GM19395 (cell line): ENCODE results near the gene IL31.
"Not testable (repeated sequence)": the region's sequence is repeated elsewhere in the genome, so short reads cannot be mapped to it uniquely, and the experiment has no call there.

Source experiments
- ATAC-seq: cut with Tn5 transposase; IDR thresholded peaks from one replicate; pipeline ENCODE4 v1.9.1; 2021; ENCODE audit warnings: mild to moderate bottlenecking, moderate library complexity; ENCODE audit not compliant: unreplicated experiment

Gene IL31

DNA sequence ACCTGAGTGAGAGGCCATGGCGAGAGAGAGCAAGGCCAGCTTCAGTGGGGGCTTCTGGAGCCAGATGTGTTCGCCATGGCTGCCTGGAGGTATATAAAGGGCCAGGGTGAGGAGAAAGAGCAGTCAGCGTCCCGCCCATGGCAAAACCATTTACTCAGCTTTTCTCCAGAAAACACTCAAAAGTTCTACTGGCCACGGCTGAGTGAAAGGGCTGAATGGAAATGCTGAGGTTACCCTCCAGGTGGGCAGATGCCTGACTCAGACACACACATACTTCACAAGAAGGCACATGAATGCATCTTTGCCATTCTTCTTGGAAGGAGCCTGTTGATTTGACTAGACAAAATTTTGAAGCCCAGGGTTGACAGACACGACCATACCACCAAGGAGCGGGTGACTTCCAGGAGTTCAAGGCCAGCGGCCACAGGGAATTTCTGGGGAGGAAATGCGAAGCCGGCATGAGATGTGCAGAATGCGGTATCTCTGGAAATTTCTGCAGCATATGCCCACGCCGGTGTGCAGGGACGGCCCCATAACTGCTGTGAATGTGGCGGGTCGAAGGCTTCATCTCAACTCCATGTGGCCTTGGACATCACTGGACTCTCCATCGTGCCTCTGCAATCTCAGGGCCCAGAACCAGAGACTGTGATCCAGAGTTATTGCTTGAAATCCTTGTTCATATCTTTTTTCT, at the start of gene IL31:
Gene IL31, minus strand, starts transcription at position 67 of the 691 bp plus-strand sequence. Its CDS starts 49 bp downstream, at position 18.
- ATAC-seq: no peak

DNA sequence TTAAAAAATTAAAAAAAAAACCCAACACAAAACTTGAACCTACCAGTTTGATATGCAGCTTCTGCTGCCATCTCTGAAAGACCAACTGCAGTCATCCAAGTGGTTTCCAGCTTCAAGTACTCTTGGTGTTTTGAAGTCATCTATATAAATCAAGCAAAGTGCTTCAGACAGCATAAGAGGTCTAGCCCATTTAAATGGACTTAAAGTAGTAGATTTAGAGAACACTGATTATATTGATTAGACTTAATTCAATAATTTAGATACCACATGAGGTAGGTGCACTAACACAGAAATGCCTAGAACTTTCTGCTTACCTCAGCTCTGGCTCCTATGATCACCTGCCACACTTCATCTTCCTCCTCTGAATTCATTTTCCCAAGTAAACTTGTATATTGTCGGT, 42.4 kb upstream of the IL31 start:
- no peak for ATAC-seq

DNA sequence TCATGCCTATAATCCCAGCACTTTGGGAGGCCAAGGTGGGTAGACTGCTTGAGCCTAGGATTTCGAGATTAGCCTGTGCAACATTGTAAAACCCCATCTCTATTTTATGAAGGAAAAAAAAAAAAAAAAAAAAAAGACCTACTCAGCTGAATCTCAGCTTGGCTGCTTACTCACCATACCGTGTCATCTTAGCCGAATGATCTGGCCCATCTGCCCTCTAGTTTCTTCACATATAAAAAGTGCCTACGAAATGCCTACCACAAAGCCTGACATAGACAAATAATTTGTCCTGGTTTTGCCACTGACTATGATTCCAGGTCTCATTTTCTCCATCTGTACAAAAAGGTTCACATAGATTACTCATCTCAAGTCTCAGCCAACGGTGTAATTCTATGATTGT, 41.8 kb upstream of the IL31 start:
- no peak for ATAC-seq

DNA sequence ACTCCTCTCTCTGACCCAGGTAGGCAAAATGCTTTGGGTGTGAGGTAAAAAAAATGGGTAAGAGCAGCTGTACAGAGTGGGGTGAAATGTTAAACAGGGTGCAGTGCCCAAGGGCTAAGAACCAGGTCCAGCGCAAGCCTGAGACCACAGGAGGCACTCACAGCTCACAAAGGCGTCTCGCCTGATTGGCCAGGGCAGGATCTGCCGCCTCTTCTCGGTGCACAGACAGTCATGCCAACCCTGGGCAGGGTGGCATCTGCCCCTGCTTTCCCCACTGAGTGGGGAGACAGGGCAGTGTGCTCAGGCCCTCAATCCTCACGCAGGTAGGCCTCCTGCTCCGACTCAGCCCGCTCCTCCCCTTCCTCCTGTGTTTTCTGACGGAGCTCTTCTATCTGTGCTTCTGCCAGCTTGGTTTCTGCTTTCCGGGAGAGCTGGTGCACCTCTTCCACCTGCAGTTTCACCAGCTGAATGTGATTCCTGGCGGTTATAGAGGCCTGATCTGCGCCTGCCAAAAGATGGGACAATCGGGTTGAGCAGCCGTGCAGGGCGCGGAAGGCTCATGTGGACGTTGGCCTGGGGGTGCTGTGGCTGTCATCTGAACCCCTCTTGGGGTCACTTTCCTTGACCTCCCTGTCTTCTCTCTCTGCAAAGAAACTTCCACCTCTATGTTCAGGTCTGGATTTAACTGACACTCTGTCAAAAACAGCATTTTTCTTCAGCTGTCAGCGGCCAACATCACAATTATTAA, 34.2 kb upstream of the IL31 start:
- ATAC-seq: no peak

DNA sequence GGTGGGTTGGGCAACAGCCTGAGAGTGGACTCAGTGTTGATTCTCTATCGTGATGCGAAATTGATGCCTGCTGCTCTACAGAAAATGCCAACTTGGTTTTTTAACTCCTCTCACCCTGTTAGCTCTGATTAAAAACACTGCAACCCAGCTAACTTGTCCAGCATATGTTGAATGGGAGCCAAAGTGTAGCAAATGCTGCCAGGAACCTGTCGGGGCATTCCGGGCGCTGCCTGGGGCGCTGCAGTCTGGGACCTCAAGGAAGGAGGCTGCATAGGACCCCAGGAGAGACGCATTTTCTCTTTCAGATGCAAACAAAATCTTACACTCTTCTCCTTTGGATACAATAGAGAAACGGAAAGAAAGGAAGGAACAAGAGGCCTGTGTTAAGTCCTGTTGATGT, 33.4 kb upstream of the IL31 start:
- ATAC-seq: no peak

DNA sequence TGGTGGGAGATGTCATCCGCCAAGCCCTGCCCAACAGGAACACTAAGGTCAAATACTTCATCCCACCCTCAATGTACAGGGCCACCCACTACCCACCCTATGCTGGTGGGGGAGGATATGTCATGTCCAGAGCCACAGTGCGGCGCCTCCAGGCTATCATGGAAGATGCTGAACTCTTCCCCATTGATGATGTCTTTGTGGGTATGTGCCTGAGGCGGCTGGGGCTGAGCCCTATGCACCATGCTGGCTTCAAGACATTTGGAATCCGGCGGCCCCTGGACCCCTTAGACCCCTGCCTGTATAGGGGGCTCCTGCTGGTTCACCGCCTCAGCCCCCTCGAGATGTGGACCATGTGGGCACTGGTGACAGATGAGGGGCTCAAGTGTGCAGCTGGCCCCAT, 33.0 kb upstream of the IL31 start:
- ATAC-seq: no peak

DNA sequence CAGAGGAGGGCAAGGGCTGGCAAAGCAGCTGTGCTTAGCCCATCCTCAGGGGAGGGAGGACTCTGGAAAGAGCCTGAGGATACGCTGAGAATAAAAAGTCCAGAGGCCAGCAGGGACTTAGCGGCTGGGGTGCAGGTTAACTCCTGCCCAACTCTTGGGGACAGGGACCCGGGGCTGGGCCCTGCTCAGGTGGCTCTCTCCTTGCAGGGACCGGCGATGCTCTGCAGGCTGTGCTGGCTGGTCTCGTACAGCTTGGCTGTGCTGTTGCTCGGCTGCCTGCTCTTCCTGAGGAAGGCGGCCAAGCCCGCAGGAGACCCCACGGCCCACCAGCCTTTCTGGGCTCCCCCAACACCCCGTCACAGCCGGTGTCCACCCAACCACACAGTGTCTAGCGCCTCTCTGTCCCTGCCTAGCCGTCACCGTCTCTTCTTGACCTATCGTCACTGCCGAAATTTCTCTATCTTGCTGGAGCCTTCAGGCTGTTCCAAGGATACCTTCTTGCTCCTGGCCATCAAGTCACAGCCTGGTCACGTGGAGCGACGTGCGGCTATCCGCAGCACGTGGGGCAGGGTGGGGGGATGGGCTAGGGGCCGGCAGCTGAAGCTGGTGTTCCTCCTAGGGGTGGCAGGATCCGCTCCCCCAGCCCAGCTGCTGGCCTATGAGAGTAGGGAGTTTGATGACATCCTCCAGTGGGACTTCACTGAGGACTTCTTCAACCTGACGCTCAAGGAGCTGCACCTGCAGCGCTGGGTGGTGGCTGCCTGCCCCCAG, 32.3 kb upstream of the IL31 start:
- no peak for ATAC-seq

DNA sequence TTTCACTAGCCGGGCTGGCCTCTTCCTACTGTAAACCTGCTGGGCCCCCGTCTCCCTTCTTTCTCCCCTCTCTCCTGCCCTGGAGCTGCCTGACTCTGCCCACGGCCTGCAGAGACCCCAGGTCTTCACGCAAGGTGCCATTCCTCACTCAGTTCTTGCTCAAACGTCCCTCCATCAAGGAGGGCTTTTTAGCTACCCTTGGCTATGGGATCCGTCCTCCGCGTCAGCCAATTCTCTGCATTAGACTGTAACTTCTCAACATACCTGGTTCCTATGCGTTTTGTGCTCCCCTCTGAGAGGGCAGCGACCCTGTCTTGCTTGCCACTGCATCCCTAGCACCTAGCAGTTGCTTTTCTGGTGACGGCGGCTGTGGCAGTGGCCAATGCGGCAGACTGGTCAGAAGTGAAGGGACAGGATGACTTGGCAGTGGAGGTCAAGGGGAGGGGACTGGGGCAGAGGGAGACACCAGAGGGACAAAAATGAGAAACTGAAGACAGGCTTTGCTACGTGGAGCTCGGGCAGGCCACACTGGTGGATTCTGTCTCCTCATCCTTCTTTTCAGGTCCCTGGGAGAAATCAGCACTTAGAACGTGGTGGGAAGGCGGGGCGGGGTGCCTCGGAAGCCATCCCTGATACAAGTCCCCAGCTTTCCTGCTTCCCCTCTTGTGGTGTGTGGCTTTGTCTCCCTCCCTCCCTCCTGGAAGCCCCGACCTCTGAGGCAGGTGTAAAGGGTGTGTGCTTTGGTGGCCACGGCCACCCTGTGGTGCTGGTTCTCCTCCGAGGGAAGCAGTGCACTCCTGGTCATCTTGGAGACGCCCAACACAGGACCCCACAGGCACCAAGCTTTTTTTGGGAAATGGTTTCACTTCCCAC, 31.3 kb upstream of the IL31 start:
- ATAC-seq: no peak

DNA sequence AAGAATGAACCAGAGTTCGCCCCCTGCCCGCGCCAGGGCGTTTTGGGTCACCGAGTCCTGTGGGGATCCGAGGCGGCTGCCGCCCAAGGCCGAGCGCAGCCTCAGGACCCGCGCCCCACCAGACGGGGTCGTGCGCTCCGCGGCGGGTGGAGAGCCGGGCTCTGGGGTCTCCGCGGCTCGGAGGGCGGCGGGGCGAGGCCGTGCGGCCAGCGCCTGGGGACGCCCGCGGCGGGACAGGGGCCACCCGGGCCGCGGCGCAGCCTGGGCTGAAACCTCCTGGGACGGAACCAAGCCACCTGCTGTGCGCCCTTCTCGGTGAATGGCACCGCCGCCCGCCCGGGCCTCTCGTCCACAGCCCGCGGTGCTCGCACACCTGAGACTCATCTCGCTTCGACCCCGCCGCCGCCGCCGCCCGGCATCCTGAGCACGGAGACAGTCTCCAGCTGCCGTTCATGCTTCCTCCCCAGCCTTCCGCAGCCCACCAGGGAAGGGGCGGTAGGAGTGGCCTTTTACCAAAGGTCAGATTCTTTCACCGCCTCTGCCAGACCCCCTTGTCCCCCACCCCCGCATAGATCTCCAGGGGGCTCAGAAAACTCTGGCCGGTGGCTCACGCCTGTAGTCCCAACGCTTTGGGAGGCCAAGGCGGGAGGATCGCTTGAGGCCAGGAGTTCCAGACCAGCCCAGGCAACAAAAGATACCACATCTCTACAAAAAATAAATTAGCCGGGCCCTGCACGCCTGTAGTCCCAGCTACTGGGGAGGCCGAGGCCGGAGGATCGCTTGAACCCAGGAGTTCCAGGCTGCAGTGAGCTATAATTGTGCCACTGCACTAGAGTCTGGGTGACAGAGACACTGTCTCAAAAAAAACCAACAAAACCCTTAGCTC, 30.4 kb upstream of the IL31 start:
- no peak for ATAC-seq

DNA sequence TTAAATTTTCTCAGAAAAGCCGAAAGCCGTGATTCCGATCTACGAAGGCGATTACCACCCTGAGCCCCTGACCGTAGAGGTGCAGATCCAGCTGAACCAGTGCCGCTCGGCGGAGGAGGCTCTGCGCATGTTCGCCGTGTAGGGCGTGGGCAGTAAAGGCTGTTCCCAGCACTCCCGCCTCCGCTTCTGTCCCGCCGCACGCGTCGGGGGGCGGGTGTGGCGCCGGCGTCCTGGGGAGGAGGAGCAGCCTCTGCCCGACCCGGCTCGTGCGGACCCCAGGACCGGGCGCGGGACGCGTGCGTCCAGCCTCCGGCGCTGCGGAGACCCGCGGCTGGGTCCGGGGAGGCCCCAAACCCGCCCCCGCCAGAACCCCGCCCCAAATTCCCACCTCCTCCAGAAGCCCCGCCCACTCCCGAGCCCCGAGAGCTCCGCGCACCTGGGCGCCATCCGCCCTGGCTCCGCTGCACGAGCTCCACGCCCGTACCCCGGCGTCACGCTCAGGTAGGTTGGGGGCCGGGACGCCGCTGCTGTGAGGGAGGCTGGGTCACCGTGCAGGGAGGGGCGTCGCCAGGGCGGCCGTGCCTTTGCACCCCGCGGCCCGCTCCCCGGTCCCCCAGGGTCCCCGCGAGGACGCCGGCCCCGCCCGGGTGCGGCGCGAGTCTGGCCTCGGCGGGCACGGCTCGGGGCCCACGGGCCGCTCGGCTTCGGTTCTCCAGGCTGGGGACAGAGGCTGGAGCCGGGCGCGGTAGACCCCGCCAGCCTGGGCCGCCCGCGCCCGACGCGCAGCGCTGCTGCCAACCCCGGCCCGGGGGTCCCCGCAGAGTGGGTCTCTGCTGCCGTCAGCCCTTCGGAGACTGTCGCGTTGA, 29.5 kb upstream of the IL31 start, which contains the start of gene B3GNT4:
Gene B3GNT4, plus strand, starts transcription at position 409 of the 866 bp plus-strand sequence. CDS start 910 bp downstream, outside the sequence.
- no peak for ATAC-seq

DNA sequence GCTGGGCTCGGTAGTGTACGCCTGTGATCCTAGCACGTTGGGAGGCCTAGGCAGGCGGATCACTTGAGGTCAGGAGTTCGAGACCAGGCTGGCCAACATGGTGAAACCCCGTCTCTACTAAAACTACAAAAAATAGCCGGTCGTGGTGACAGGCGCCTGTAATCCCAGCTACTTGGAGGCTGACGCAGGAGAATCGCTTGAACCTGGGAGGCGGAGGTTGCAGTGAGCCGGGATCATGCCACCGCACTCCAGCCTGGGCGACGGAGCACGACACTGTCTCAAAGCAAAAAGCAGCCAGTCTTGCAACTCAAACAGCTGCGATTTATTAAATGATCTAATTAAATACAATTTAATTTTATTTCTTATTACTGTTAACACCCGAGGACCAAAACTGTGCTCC, 28.8 kb upstream of the IL31 start:
- ATAC-seq: not testable (repeated sequence)

DNA sequence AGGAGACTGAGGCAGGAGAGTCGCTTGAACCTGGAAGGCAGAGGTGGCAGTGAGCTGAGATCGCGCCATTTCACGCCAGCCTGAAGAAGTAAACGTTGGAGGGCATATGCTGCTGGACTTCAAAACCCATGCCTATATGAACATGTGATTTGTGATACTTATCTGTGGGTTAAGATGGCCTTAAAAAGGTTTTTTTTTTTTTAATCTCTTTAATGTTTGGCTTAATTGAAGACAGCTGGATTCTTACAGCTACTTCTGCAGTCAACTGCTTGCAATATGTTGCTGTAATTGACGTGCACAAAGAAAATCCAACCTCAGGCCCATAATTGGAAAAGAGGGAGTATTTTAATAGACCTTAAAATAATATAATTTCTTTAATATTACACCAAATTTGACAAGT, 28.0 kb upstream of the IL31 start:
- no peak for ATAC-seq

DNA sequence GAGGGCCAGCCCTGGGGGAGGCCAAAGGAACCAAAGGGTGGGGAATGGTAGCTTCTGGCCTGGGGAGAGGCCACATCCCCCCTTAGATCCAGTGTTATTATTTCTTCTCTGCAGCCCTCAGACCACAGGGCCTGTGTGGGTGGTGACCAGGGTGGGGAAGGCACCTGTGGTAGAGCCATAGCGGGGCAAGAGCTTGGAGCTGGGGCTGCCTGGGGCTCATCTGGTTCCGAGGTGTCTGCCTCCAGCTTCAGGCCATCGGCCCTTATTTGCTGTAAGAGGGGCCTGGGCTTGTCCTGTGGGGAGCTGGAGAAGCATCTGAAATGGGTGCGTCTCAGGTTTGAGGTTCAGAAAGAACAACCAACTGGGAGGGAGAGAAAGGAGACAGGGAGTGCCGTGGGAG, 27.4 kb upstream of the IL31 start:
- ATAC-seq: no peak

DNA sequence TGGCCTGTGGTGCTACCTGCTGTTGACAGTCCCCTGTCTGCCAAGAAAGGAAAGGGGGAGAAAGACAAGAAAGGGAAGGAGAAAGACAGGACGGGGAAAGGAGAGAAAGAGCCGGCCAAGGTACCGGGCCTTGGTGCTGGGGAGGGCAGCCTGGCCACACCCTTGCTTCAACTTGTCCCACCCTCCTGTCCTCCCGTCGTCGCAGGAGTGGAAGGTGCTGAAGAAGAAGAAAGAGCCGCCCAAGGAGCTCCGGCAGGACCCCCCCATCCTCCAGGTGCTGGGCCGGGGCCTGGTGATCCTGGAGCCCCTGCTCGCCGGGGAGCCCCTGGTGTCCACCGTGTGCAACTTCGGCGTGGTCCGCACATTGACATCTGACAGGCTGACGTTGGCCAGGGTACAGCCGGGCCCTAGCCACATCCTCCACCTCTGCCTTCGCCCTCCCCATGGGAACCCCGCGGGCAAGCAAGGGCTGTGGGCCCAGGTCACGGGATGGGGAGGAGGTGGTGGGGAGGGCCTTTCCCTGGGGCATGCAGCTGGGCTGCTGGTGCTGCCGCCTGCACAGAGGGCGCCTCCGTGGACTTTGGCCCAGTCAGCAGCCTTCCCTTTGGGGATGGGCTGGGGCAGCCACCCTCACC, 26.6 kb upstream of the IL31 start:
- ATAC-seq: no peak

DNA sequence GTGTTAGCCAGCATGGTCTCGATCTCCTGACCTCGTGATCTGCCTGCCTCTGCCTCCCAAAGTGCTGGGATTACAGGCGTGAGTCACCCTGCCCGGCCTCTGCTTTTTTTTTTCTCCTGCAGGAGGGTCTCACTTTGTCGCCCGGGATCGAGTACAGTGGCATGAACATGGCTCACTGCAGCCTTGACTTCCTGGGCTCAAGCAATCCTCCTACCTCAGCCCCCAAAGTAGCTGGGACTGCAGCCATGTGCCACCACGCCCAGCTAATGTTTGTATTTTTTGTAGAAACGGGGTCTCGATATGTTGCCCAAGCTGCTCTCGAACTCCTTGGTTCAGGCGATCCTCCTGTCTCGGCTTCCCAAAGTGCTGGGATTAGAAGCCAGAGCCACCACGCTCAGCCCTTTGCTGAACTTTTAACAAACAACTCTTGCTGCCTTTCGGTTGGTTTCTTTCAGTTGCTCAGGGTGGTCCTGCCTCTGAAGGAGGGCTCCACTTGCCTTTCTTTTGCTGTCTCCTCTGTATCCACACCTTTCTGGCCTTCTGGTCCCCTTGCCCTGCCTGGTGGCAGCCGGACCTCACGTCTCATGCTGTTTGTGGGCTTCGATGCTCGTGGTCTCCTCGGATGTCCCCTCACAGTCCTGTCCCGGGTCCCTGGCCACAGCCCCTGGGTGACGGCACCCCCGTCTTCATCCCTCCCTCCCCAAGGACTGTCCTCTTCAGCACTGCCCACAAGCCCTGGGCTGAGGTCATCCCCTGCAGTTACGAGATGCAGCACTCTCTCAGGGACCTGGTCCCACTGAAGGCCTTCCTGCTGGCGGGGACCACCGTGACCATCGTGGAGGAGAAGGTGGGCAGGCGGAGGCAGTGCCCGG, 25.7 kb upstream of the IL31 start:
- no peak for ATAC-seq

DNA sequence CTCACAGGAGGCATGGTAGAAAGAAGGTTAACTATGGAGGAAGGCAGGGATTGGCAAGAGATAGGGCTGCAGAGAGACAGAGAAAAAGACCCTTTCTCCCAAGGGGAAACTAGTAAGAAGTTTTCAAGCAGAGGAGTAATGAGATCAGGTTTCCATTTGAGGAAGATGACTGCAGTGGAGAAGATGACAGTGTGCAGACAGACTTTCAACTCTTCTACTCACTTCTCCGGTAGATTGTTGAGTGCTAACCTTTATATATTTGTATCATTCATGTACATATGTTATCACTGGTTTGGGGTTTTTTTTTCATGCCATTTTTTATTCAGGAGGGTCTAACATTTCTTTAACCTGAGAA, 23.6 kb upstream of the IL31 start:
- ATAC-seq: no peak

DNA sequence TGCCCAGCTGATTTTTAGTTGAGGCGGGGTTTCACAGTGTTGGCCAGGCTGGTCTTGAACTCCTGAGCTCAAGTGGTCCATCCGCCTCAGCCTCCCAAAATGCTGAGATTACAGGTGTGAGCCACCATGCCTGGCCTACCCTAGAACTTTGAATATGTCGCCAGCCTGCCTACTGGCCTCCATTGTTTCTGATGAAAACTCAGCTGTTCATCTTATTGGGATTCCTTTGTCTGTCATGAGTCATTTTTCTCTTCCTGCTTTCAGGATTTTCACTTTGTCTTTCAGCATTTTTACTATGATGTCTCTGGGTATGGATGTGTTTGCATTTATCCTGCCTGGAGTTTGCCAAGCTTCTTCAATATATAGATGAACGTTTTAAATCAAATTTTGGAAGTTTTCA, 21.4 kb upstream of the IL31 start:
- no peak for ATAC-seq
